NT2/D1 (cell line): ENCODE data around the gene CNOT10.

Source experiments
- SUZ12 ChIP-seq: IDR thresholded peaks from 2 replicates; pipeline ENCODE4 v1.6.1; 2011; ENCODE audit not compliant: insufficient read length, insufficient read depth; ENCODE audit errors: extremely low read depth
- YY1 ChIP-seq: IDR thresholded peaks from 2 replicates; pipeline ENCODE4 v1.6.1; 2011; ENCODE audit not compliant: insufficient read length, insufficient read depth

DNA sequence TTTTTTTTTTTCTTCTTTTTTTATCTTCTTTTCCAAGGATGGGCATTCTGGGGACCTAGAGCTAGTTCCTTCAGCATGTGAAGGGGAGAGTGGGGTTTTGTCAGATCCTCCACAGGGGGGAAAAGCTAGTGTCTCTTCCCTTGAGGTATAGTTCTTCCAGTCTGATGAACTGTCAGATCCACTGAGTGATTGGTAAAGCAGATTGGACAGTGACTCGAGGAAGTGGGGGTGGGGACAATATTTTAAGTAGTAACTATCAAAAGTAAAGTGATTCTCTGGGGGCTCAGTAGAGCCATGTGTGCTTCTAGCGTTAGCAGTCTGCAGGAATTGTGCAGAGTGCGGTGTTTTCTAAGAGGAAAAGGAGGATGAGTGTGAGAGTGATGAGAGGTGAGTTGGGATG, 70.8 kb downstream of the CNOT10 start:
- TF ChIP-seq SUZ12 (no peak), YY1 (no peak)
